NCI-H524 (cell line): ENCODE data around the gene BRIX1.
"Not testable (repeated sequence)": the region's sequence is repeated elsewhere in the genome, so short reads cannot be mapped to it uniquely, and the experiment has no call there.

Experiments
- DNase-seq, 2 experiments: peaks; one replicate each; lab custom pipeline; 2025; lab: John Stamatoyannopoulos, UW

Gene BRIX1

GRCh38 chr5:34959323-34959722 is 43.8 kb downstream of the BRIX1 start:
- DNase-seq = no peak

GRCh38 chr5:34967540-34967939 is 52.0 kb downstream of the BRIX1 start:
- DNase-seq = no peak

DNA sequence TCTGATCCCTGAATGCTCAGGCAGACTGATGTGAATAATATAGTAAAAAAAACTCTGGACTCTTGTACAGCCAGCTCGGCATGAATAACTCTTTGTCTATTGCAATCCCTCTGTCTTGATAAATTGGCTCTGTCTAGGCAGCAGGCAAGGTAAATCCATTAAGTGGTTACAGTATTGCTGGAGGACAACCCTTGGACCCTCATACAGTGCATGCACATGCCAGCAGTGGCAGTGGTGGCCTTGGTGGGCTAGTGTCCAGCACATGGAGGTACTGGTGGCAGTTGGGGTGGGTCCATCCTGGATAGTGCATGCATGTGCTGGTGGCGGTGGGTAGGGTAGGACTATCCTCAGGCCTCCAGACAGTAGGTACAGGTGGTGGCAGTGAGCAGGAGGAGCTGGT is 52.7 kb downstream of the BRIX1 start:
- DNase-seq = no peak

- no peak for DNase-seq
Observed at GRCh38 chr5:34970552-34970951, 55.0 kb downstream of the BRIX1 start.

- not testable (repeated sequence) for DNase-seq
Observed at GRCh38 chr5:34971655-34972054, 56.1 kb downstream of the BRIX1 start.
